Subcutaneous adipose tissue (tissue), 4 donors: ENCODE data around the gene TUBGCP3. TPM values are rescaled to one million over a fixed set of nuclear protein-coding genes. Genes with fewer than 3 reads are reported as not detected.

Experiments used
- CTCF ChIP-seq: fragments of 450-650 bp; IDR thresholded peaks from one replicate; pipeline ENCODE4 v1.5.1; 2016; ENCODE audit warnings: low read depth, mild to moderate bottlenecking, control low read depth, antibody characterized with exemption, moderate library complexity
- total RNA-seq, 4 donors: library from RNA; depleted of rRNA; stranded (reverse); fragments of >200 nt; gene quantifications; one replicate each; pipeline ENCODE4 v1.1.0, GENCODE V29; 2016

TUBGCP3 gene
- total RNA-seq, 4 donors from 2014 or later = 29.2 to 44.8 (median 34.8) TPM

- no peak for TF ChIP-seq CTCF
Measured at GRCh38 chr13:112558696-112559418, 29.1 kb downstream of the TUBGCP3 start.

- TF ChIP-seq CTCF = no peak
Measured at GRCh38 chr13:112556600-112556999, 31.4 kb downstream of the TUBGCP3 start.

GRCh38 chr13:112554214-112554850 lies 33.6 kb downstream of the TUBGCP3 start:
- no peak for TF ChIP-seq CTCF

GRCh38 chr13:112545856-112546255 lies 42.1 kb downstream of the TUBGCP3 start:
- TF ChIP-seq CTCF = no peak

GRCh38 chr13:112532837-112533745 lies 54.9 kb downstream of the TUBGCP3 start:
- TF ChIP-seq CTCF = no peak

GRCh38 chr13:112531263-112531794 lies 56.6 kb downstream of the TUBGCP3 start:
- TF ChIP-seq CTCF = no peak
